HCT116 (cell line): Measurements from ENCODE around the gene BEGAIN. TPM values are rescaled to one million over a fixed set of nuclear protein-coding genes. Genes with fewer than 3 reads are reported as not detected.

Source experiments
- ATAC-seq: fragments of 200-7000 bp; cut with Tn5 transposase; 2 replicates; pipeline ENCODE4 v1.9.1; 2020; ENCODE audit warnings: mild to moderate bottlenecking, moderate library complexity
- BruUV-seq: library from RNA; stranded (reverse); fragments of 400-500 nt; replicated peaks from 2 replicates; lab custom pipeline; 2021; lab: Mats Ljungman, UMichigan
- CTCF ChIA-PET: fragments of 300-600 bp; sonication (Branson Sonifier 250); formaldehyde crosslinking; loops from one replicate; lab custom pipeline; 2021; ENCODE audit warnings: antibody characterized with exemption; lab: Charles Lee
- POLR2A ChIA-PET: fragments of 300-600, 350-600 bp; sonication (Branson Sonifier 250); formaldehyde crosslinking; loops from one replicate; lab custom pipeline; 2021; ENCODE audit warnings: antibody characterized with exemption; lab: Charles Lee
- RAD21 ChIA-PET, 2 experiments: fragments of 300-600 bp; sonication (Branson Sonifier 250); formaldehyde crosslinking; loops; one replicate each; lab custom pipeline; 2023; ENCODE audit warnings: low total read pairs in 2 of 2; ENCODE audit not compliant: uncharacterized antibody in 2 of 2, unreplicated experiment in 2 of 2, low non-redundant PET in 1 of 2; lab: Charles Lee
- DNase-seq: peaks from one replicate; pipeline ENCODE4 v3.0.0-alpha.2; 2010; ENCODE audit warnings: low read depth, low spot score
- H2AFZ ChIP-seq: fragments of 200-600 bp; shearing (Covaris generic), sonication (generic); 2 replicates; pipeline ENCODE4 v1.6.1; 2017; ENCODE audit warnings: low read depth, mixed run types, mixed read lengths, antibody characterized with exemption, low read length; ENCODE audit not compliant: poor library complexity, severe bottlenecking
- H3K27ac ChIP-seq: 2 replicates; pipeline ENCODE4 v1.5.1; 2012; ENCODE audit warnings: low read depth, low read length
- H3K27me3 ChIP-seq: fragments of 200-600 bp; sonication (generic); 2 replicates; pipeline ENCODE4 v1.6.1; 2016; ENCODE audit warnings: mixed run types, low read length, mixed read lengths; ENCODE audit not compliant: insufficient read depth
- H3K36me3 ChIP-seq, 2 experiments: fragments of 200-500 bp in 1 of 2; fragments of 200-600 bp in 1 of 2; sonication (Bioruptor generic) in 1 of 2; sonication (generic) in 1 of 2; 2 replicates each; pipeline versions ENCODE4 v1.5.1 to v1.6.1; 2014 to 2016; ENCODE audit warnings: low read length in 2 of 2, inconsistent platforms in 1 of 2, mixed read lengths in 1 of 2, mixed run types in 1 of 2; ENCODE audit not compliant: insufficient read depth in 2 of 2, control insufficient read depth in 1 of 2
- H3K4me1 ChIP-seq, 2 experiments: fragments of 200-600 bp in 1 of 2; sonication (generic) in 1 of 2; 2 replicates each; pipeline versions ENCODE4 v1.5.1 to v1.6.1; 2012 to 2017; ENCODE audit warnings: low read length in 2 of 2, inconsistent platforms in 1 of 2, mild to moderate bottlenecking in 1 of 2, mixed read lengths in 1 of 2, mixed run types in 1 of 2, moderate library complexity in 1 of 2; ENCODE audit not compliant: insufficient read depth in 2 of 2, control insufficient read depth in 1 of 2
- H3K4me2 ChIP-seq: fragments of 200-600 bp; sonication (generic); 2 replicates; pipeline ENCODE4 v1.6.1; 2017; ENCODE audit warnings: mixed run types, low read length, mixed read lengths
- H3K4me3 ChIP-seq, 2 experiments: fragments of 200-600 bp in 1 of 2; sonication (generic) in 1 of 2; replicated peaks in 1 of 2; 2 replicates each; pipeline ENCODE4 v1.5.1; 2011 to 2016; ENCODE audit warnings: low read length in 2 of 2, control low read depth in 1 of 2, low read depth in 1 of 2, mild to moderate bottlenecking in 1 of 2, mixed read lengths in 1 of 2, mixed run types in 1 of 2
- H3K79me2 ChIP-seq: fragments of 200-600 bp; sonication (generic); 2 replicates; pipeline ENCODE4 v1.6.1; 2017; ENCODE audit warnings: mild to moderate bottlenecking, mixed run types, low read length, moderate library complexity, mixed read lengths; ENCODE audit not compliant: insufficient read depth
- H3K9ac ChIP-seq: fragments of 200-600 bp; sonication (generic); 2 replicates; pipeline ENCODE4 v1.6.1; 2016; ENCODE audit warnings: low read length, mixed read lengths
- H3K9me2 ChIP-seq: fragments of 200-600 bp; sonication (generic), shearing (Covaris generic); 2 replicates; pipeline ENCODE4 v1.6.1; 2017; ENCODE audit warnings: mixed run types, mild to moderate bottlenecking, moderate library complexity; ENCODE audit not compliant: insufficient read depth
- H3K9me3 ChIP-seq, 2 experiments: fragments of 200-500 bp in 1 of 2; fragments of 200-600 bp in 1 of 2; sonication (Bioruptor generic) in 1 of 2; sonication (generic) in 1 of 2; 2 replicates each; pipeline ENCODE4 v1.6.1; 2014 to 2017; ENCODE audit warnings: low read length in 2 of 2, mixed read lengths in 2 of 2, inconsistent platforms in 1 of 2, low read depth in 1 of 2, mild to moderate bottlenecking in 1 of 2, mixed run types in 1 of 2, moderate library complexity in 1 of 2; ENCODE audit not compliant: control insufficient read depth in 1 of 2, insufficient read depth in 1 of 2
- H4K20me1 ChIP-seq: fragments of 200-600 bp; sonication (generic), shearing (Covaris generic); 2 replicates; pipeline ENCODE4 v1.6.1; 2017; ENCODE audit warnings: mixed run types, mild to moderate bottlenecking, moderate library complexity; ENCODE audit not compliant: insufficient read depth
- CBX3 ChIP-seq: IDR thresholded peaks from 2 replicates; pipeline ENCODE4 v1.6.1; 2012; ENCODE audit warnings: low read depth
- EGR1 ChIP-seq: IDR thresholded peaks from 2 replicates; pipeline ENCODE4 v1.6.1; 2012; ENCODE audit warnings: low read depth
- EZH2phosphoT487 ChIP-seq: fragments of 200-600 bp; IDR thresholded peaks from 2 replicates; pipeline ENCODE4 v1.6.1; 2018; ENCODE audit warnings: antibody characterized with exemption, borderline replicate concordance
- JUND ChIP-seq: IDR thresholded peaks from 2 replicates; pipeline ENCODE4 v1.6.1; 2012
- MAX ChIP-seq: IDR thresholded peaks from 2 replicates; pipeline ENCODE4 v1.6.1; 2012
- POLR2A ChIP-seq: IDR thresholded peaks from 2 replicates; pipeline ENCODE4 v1.7.0; 2011; ENCODE audit warnings: borderline replicate concordance; ENCODE audit not compliant: insufficient read depth, insufficient read length; ENCODE audit errors: extremely low read depth
- RAD21 ChIP-seq: IDR thresholded peaks from 2 replicates; pipeline ENCODE4 v1.6.1; 2012; ENCODE audit warnings: low read depth, mild to moderate bottlenecking
- SIN3A ChIP-seq: IDR thresholded peaks from 2 replicates; pipeline ENCODE4 v1.6.1; 2012; ENCODE audit warnings: low read depth
- SP1 ChIP-seq: IDR thresholded peaks from 2 replicates; pipeline ENCODE4 v1.6.1; 2012; ENCODE audit warnings: low read depth
- SRF ChIP-seq: IDR thresholded peaks from 2 replicates; pipeline ENCODE4 v1.6.1; 2012; ENCODE audit warnings: low read depth
- YY1 ChIP-seq: IDR thresholded peaks from 2 replicates; pipeline ENCODE4 v1.6.1; 2011; ENCODE audit warnings: low read length, low read depth, moderate library complexity, mild to moderate bottlenecking; ENCODE audit not compliant: insufficient replicate concordance; ENCODE audit errors: extremely low read depth
- ZFX ChIP-seq: fragments of 450-650 bp; IDR thresholded peaks from 2 replicates; pipeline ENCODE4 v1.6.1; 2017
- intact Hi-C: fragments of 100-400 bp; cut with micrococcal nuclease; formaldehyde crosslinking; loops from 2 replicates; pipeline ENCODE4 v1.10.0; 2022
- total RNA-seq: library from RNA; stranded (reverse); gene quantifications from one replicate; pipeline ENCODE4 v1.2.1, GENCODE V29; 2021; ENCODE audit not compliant: unreplicated experiment
- TF ChIP-seq, protein P1 (sequence below): IDR thresholded peaks from 2 replicates; pipeline ENCODE4 v1.6.1; 2012; ENCODE audit warnings: low read depth
- TF ChIP-seq, protein P2 (sequence below): IDR thresholded peaks from 2 replicates; pipeline ENCODE4 v1.6.1; 2011; ENCODE audit warnings: mild to moderate bottlenecking, low read length, moderate library complexity; ENCODE audit not compliant: insufficient replicate concordance; ENCODE audit errors: extremely low read depth
- TF ChIP-seq, protein P3 (sequence below), 3 experiments: fragments of 200-600 bp in 1 of 3; sonication (generic) in 1 of 3; IDR thresholded peaks in 2 of 3; conservative IDR thresholded peaks in 1 of 3; 2 replicates each; pipeline ENCODE4 v1.5.1; 2012 to 2017; ENCODE audit warnings: low read depth in 2 of 3, low read length in 2 of 3, antibody characterized with exemption in 1 of 3, borderline replicate concordance in 1 of 3, control low read depth in 1 of 3, mild to moderate bottlenecking in 1 of 3, mixed read lengths in 1 of 3, mixed run types in 1 of 3, moderate library complexity in 1 of 3; ENCODE audit not compliant: insufficient read depth in 1 of 3

Gene BEGAIN
- total RNA-seq, 1 experiment from 2014 or later: 8.5 TPM

DNA sequence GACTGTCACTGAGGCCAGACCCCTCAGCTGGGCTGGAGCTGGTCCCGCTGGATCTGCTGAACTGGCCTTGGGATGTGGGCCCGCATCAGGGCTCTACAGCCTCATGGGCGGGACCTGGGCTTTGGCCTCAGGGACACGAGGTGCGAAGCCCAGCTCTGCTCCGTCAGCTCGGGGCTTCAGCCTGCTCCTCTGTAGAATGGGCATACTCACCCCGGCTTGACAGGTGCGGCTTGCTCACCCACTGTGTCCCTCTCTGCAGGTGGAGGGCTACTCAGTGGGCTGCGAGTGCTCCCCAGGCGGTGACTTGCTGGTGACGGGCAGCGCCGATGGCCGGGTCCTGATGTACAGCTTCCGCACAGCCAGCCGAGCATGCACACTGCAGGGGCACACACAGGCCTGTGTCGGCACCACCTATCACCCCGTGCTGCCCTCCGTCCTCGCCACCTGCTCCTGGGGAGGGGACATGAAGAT is 57.6 kb downstream of the BEGAIN start:
- RAD21 ChIA-PET: no interaction called here
- no TSS peak for BruUV-seq
- CTCF ChIA-PET: no interaction called here
- Histone ChIP-seq H3K9me3 (no peaks in the 10 kb centered on the region), H3K27ac (no peak overlapping the region), H3K4me1 (peaks cover 4 to 13% of the 10 kb centered on the region in 2 experiments; a peak in 3 of 4 replicates), H3K27me3 (no peaks in the 10 kb centered on the region), H3K4me3 (no peak overlapping the region), H3K9me2 (no peaks in the 10 kb centered on the region), H2AFZ (no peak overlapping the region), H3K79me2 (no peaks in the 10 kb centered on the region), H3K9ac (no peak overlapping the region), H4K20me1 (no peaks in the 10 kb centered on the region), H3K4me2 (no peak overlapping the region), H3K36me3 (no peaks in the 10 kb centered on the region)
- intact Hi-C loops: loop anchor here (5.0 kb wide), 1 partner anchor 118 kb away; no protein-coding TSS in a partner anchor
- POLR2A ChIA-PET: no interaction called here
- ATAC-seq (no peak), DNase-seq (no peak)
- TF ChIP-seq ZFX: no peak
- TF ChIP-seq YY1: no peak
- no peak for TF ChIP-seq MAX
- no peak for TF ChIP-seq SP1
- TF ChIP-seq, protein P1, sequence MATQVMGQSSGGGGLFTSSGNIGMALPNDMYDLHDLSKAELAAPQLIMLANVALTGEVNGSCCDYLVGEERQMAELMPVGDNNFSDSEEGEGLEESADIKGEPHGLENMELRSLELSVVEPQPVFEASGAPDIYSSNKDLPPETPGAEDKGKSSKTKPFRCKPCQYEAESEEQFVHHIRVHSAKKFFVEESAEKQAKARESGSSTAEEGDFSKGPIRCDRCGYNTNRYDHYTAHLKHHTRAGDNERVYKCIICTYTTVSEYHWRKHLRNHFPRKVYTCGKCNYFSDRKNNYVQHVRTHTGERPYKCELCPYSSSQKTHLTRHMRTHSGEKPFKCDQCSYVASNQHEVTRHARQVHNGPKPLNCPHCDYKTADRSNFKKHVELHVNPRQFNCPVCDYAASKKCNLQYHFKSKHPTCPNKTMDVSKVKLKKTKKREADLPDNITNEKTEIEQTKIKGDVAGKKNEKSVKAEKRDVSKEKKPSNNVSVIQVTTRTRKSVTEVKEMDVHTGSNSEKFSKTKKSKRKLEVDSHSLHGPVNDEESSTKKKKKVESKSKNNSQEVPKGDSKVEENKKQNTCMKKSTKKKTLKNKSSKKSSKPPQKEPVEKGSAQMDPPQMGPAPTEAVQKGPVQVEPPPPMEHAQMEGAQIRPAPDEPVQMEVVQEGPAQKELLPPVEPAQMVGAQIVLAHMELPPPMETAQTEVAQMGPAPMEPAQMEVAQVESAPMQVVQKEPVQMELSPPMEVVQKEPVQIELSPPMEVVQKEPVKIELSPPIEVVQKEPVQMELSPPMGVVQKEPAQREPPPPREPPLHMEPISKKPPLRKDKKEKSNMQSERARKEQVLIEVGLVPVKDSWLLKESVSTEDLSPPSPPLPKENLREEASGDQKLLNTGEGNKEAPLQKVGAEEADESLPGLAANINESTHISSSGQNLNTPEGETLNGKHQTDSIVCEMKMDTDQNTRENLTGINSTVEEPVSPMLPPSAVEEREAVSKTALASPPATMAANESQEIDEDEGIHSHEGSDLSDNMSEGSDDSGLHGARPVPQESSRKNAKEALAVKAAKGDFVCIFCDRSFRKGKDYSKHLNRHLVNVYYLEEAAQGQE: no peak
- TF ChIP-seq, protein P2, sequence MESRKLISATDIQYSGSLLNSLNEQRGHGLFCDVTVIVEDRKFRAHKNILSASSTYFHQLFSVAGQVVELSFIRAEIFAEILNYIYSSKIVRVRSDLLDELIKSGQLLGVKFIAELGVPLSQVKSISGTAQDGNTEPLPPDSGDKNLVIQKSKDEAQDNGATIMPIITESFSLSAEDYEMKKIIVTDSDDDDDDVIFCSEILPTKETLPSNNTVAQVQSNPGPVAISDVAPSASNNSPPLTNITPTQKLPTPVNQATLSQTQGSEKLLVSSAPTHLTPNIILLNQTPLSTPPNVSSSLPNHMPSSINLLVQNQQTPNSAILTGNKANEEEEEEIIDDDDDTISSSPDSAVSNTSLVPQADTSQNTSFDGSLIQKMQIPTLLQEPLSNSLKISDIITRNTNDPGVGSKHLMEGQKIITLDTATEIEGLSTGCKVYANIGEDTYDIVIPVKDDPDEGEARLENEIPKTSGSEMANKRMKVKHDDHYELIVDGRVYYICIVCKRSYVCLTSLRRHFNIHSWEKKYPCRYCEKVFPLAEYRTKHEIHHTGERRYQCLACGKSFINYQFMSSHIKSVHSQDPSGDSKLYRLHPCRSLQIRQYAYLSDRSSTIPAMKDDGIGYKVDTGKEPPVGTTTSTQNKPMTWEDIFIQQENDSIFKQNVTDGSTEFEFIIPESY: no peak
- TF ChIP-seq POLR2A: no peak
- TF ChIP-seq, protein P3, sequence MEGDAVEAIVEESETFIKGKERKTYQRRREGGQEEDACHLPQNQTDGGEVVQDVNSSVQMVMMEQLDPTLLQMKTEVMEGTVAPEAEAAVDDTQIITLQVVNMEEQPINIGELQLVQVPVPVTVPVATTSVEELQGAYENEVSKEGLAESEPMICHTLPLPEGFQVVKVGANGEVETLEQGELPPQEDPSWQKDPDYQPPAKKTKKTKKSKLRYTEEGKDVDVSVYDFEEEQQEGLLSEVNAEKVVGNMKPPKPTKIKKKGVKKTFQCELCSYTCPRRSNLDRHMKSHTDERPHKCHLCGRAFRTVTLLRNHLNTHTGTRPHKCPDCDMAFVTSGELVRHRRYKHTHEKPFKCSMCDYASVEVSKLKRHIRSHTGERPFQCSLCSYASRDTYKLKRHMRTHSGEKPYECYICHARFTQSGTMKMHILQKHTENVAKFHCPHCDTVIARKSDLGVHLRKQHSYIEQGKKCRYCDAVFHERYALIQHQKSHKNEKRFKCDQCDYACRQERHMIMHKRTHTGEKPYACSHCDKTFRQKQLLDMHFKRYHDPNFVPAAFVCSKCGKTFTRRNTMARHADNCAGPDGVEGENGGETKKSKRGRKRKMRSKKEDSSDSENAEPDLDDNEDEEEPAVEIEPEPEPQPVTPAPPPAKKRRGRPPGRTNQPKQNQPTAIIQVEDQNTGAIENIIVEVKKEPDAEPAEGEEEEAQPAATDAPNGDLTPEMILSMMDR (IDR thresholded peaks at IDR 0.05 in 2 of 3, conservative IDR thresholded peaks at IDR 0.05 in 1 of 3; ENCODE audit: borderline replicate concordance in 1 of 3, insufficient read depth in 1 of 3, low read depth in 2 of 3, low read length in 2 of 3): no peak
- no peak for TF ChIP-seq RAD21
- TF ChIP-seq SRF: no peak
- no peak for TF ChIP-seq EZH2phosphoT487
- TF ChIP-seq EGR1: no peak
- no peak for TF ChIP-seq JUND
- no peak for TF ChIP-seq SIN3A
- no peak for TF ChIP-seq CBX3
